KOPT-K1 (cell line): ENCODE measurements around the gene CDKN2B.

Source experiments
- H3K27ac ChIP-seq: fragments of 200-600 bp; sonication (generic); 2 replicates; pipeline ENCODE4 v1.5.1; 2016; ENCODE audit warnings: antibody characterized with exemption, mild to moderate bottlenecking, low read depth, low read length; ENCODE audit not compliant: poor library complexity, severe bottlenecking
- H3K36me3 ChIP-seq: fragments of 200-600 bp; sonication (generic); 2 replicates; pipeline ENCODE4 v1.5.1; 2017; ENCODE audit warnings: antibody characterized with exemption, mild to moderate bottlenecking, low read length, moderate library complexity; ENCODE audit not compliant: insufficient read depth
- H3K9me3 ChIP-seq: fragments of 200-600 bp; sonication (generic); 2 replicates; pipeline ENCODE4 v1.5.1; 2017; ENCODE audit warnings: antibody characterized with exemption, low read length, mild to moderate bottlenecking; ENCODE audit not compliant: insufficient read depth, poor library complexity, severe bottlenecking

The CDKN2B gene

GRCh38 chr9:21993007-21993406, 16.1 kb downstream of the CDKN2B start:
- Histone ChIP-seq H3K36me3 (peaks cover 10% of the 10 kb centered on the region; the same call in 1 of the 2 replicates), H3K9me3 (no peaks in the 10 kb centered on the region), H3K27ac (peak overlapping the region; percentile 73)

DNA sequence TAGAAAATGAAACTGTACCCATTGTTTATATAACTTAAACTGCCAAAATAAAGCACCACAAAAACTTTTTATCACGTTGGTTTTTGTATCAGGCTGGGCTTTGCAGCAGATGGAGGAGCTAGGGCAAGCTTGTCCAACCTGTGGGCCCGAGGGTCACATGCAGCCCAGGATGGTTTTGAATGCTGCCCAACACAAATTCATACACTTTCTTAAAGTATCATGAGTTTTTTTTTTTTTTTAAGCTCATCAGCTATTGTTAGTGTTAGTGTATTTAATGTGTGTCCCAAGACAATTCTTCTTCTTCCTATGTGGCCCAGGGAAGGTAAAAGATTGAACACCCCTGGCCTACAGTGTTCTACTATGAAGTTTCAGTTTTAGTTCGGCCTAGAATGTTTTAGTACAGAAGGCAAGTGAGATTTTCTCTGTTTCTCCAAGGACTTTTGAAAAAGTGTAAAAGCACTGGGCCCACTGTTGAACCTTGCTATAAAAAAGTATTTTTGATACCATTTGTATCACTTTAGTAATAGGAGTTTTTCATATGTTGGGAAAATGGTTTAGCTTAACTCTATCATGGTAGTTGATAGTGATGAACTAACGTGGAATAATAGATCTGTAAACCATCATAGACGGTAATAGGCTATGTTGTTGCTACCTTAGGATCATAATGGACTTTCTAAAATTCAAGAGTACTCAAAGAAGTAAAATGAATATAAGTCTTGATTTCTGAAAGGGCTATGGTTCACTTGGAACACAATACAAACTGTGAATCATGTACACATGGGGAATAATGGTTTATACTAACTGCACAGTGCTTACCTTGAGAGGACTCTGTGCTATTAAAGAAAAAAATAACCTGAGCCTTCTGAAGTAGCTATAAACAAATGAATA, 17.8 kb downstream of the CDKN2B start:
- Histone ChIP-seq H3K9me3 (no peaks in the 10 kb centered on the region), H3K36me3 (peaks cover 10% of the 10 kb centered on the region; the same call in 1 of the 2 replicates), H3K27ac (peak overlapping the region; percentile 69)

DNA sequence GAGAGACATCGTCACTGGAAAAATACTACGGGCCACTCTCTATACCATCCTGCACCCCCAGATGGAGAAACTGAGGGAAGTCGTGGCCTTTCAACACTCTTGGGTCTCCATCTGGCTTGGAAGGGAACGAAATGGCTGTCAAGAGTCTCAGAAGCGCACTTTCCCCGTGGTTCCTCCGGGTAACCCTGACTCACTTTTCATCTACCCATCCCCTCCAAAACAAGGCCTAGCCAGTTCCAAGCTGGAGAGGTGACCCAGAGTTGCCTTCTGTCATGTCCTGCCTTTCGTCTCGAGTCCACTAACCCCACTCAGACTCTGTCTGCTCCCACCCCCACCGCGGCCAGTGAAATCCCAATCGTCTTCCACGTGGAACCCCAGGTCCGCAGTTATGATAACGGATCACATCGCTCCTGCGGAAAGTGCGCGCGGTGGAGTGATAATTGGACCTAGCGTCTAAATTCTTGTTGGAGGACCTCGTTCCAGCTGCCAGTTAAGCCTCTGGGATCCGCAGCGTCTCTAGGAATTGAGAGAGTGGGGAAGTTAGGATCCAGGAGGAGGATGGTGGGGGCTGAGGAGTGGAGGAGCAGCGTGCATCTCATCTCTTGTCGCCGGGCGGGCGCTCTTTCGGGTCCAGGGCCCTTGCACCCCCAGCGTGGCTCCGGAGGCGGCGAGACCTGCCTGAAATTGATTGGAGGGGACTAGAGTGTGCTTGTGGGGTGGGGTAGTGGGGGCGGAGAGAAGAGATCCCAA, 19.5 kb downstream of the CDKN2B start:
- peaks cover 10% of the 10 kb centered on the region; the same call in 1 of the 2 replicates for H3K36me3 ChIP-seq
- no peaks in the 10 kb centered on the region for H3K9me3 ChIP-seq
- peak overlapping the region; percentile 69 for H3K27ac ChIP-seq

- H3K36me3 ChIP-seq, result peaks cover 10% of the 10 kb centered on the region; the same call in 1 of the 2 replicates
- no peaks in the 10 kb centered on the region for H3K9me3 ChIP-seq
- peak overlapping the region; percentile 72 for H3K27ac ChIP-seq
Measured at GRCh38 chr9:21988056-21988990, 20.8 kb downstream of the CDKN2B start.

DNA sequence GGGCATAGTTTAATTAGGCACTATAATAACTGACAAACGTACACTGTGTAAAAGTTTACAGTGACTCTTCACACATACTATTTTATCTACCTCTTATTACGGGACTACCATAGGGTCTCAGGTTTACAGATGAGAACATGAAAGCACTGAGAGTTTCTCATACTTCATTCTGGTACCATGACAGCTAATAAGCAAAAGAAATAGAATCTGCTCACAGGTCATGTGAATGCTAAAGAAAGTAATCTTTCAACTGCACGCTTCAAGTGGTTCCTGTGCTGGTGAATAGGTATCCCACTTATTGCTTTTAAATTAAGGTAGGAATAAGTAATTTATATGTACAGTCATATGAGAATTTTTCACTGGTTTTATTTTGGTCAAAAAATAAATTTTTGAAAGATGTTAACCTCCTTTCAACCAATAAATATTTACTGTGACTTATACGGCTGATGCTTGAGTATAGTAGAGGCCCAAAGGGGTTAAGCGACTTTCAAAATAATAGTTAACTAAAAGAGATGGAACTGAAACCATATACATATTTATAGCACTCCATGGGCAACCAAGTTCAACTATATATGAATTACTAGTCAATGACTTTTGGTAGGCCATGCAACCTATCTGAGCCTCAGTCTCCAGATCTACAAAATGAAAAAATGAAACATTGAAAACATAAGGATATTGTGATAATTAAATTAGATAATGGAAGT, 23.0 kb downstream of the CDKN2B start:
- Histone ChIP-seq H3K9me3 (no peaks in the 10 kb centered on the region), H3K36me3 (peaks cover 10% of the 10 kb centered on the region; the same call in 1 of the 2 replicates), H3K27ac (peak overlapping the region; percentile 72)

- Histone ChIP-seq H3K36me3 (no peaks in the 10 kb centered on the region), H3K27ac (no peak overlapping the region), H3K9me3 (no peaks in the 10 kb centered on the region)
Measured at GRCh38 chr9:21984101-21984500, 25.0 kb downstream of the CDKN2B start.

- H3K27ac ChIP-seq, result peak overlapping the region; percentile 37
Measured at GRCh38 chr9:21983561-21983935, 25.6 kb downstream of the CDKN2B start.

DNA sequence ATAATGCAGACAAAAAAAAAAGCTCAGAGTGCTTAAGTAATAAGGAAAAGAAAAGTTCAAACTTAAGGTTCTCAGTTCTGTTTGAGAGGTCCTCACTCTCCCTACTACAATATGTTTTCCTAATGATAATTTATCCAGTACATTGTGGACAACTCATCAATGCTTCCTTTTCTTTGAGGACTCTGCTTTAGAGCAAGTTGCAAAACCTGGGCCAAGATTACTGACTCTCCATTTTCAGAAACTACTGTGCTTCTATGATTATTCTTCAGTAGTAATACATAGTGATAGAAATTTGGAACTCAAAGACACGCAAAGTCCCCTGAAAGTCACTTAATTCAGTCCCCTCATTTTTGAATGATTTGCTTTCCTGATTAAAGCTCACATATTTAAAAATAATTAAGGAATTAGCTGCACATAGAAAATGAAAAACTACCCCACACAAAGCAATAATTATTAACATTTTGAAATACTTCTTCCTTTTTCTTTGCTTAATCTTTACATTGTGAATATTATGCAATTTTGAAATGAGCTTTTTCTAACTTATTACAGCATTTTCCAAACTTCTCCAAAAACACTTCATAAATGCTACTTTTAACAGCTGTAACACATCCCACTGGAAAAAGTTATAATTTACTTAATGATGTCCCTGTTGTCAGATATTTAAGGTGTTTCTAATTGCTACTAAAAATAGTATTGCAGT, 26.1 kb downstream of the CDKN2B start:
- Histone ChIP-seq H3K27ac (peak overlapping the region; percentile 37), H3K36me3 (no peaks in the 10 kb centered on the region), H3K9me3 (no peaks in the 10 kb centered on the region)

More at GRCh38 chr9:21983561-21983935, 25.6 kb downstream of the CDKN2B start:
- Histone ChIP-seq H3K36me3 (no peaks in the 10 kb centered on the region), H3K9me3 (no peaks in the 10 kb centered on the region)

DNA sequence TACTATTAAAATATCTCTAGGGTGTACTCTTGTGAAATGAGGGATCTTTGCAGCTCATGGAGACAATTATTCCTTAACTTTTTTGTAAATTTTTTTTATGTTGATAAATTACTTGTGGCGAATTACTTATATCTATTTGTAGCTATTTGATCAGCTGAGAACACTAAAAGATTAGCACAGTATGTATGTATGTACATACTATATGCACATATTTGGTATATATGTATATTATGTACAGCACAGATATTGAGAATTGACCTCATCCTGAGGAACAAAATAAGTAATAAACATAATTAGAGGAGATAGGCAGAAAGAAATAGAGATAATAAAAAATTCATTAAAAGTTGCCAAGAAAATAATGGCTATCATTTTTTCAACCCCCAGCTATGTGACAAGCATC, 26.7 kb downstream of the CDKN2B start:
- peak overlapping the region; percentile 37 for H3K27ac ChIP-seq
- H3K9me3 ChIP-seq, result no peaks in the 10 kb centered on the region
- H3K36me3 ChIP-seq, result no peaks in the 10 kb centered on the region

GRCh38 chr9:21976334-21976875, 32.7 kb downstream of the CDKN2B start:
- Histone ChIP-seq H3K27ac (peak overlapping the region; percentile 100), H3K36me3 (peaks cover 11% of the 10 kb centered on the region), H3K9me3 (no peaks in the 10 kb centered on the region)

DNA sequence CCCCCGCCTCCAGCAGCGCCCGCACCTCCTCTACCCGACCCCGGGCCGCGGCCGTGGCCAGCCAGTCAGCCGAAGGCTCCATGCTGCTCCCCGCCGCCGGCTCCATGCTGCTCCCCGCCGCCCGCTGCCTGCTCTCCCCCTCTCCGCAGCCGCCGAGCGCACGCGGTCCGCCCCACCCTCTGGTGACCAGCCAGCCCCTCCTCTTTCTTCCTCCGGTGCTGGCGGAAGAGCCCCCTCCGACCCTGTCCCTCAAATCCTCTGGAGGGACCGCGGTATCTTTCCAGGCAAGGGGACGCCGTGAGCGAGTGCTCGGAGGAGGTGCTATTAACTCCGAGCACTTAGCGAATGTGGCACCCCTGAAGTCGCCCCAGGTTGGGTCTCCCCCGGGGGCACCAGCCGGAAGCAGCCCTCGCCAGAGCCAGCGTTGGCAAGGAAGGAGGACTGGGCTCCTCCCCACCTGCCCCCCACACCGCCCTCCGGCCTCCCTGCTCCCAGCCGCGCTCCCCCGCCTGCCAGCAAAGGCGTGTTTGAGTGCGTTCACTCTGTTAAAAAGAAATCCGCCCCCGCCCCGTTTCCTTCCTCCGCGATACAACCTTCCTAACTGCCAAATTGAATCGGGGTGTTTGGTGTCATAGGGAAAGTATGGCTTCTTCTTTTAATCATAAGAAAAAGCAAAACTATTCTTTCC, 34.2 kb downstream of the CDKN2B start:
- Histone ChIP-seq H3K9me3 (no peaks in the 10 kb centered on the region), H3K36me3 (peaks cover 26% of the 10 kb centered on the region), H3K27ac (peak overlapping the region; percentile 100)

- Histone ChIP-seq H3K36me3 (peaks cover 32% of the 10 kb centered on the region), H3K9me3 (no peaks in the 10 kb centered on the region), H3K27ac (peak overlapping the region; percentile 100)
Measured at GRCh38 chr9:21974343-21974721, 34.8 kb downstream of the CDKN2B start.

DNA sequence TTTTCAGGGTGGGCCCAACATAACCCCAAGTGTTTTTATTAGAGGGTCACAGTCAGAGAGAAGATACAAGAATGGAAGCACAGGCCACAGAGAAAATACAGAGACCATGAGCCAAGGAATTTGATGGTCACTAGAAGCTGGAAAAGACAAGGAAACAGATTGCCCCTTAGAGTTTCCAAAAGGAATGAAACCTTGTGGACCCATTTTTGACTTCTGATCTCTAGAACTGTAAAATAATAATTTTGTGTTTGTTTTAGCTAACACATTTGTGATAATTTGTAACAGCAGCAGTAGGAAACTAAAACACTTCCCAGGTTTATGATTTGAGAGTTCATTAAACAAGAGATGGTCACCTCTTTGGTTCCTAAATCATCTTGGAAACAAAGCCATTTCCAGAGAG, 36.7 kb downstream of the CDKN2B start:
- H3K36me3 ChIP-seq, result peaks cover 51% of the 10 kb centered on the region
- H3K27ac ChIP-seq, result peak overlapping the region; percentile 100
- no peaks in the 10 kb centered on the region for H3K9me3 ChIP-seq
